MCF 10A (cell line): ENCODE results near the gene RASSF7. TPM values are rescaled to one million over a fixed set of nuclear protein-coding genes. Genes with fewer than 3 reads are reported as not detected.

ENCODE experiments used
- BruUV-seq: library from RNA; stranded (reverse); fragments of 400-500 nt; replicated peaks from 2 replicates; lab custom pipeline; 2021; lab: Mats Ljungman, UMichigan
- CTCF ChIA-PET: fragments of 300-600 bp; sonication (Branson Sonifier 250); formaldehyde crosslinking; extraction: SDS; loops from one replicate; lab custom pipeline; 2021; ENCODE audit warnings: antibody characterized with exemption, inconsistent platforms; lab: Yijun Ruan, JAX
- POLR2A ChIA-PET: fragments of 300-600, 350-650 bp; sonication (Branson Sonifier 250); formaldehyde crosslinking; extraction: SDS; loops from one replicate; lab custom pipeline; 2020; ENCODE audit warnings: antibody characterized with exemption, inconsistent platforms; lab: Yijun Ruan, JAX
- DNase-seq: peaks from one replicate; pipeline ENCODE4 v3.0.0-alpha.2; 2018; ENCODE audit not compliant: unreplicated experiment
- H3K27ac Mint-ChIP-seq: one replicate; pipeline ENCODE4 v1.8.0; 2022; ENCODE audit warnings: mild to moderate bottlenecking, low read depth, mixed read lengths; ENCODE audit not compliant: unreplicated experiment
- H3K27me3 Mint-ChIP-seq: one replicate; pipeline ENCODE4 v1.8.0; 2022; ENCODE audit warnings: mixed read lengths; ENCODE audit not compliant: insufficient read depth, unreplicated experiment
- H3K36me3 Mint-ChIP-seq: one replicate; pipeline ENCODE4 v1.8.0; 2022; ENCODE audit warnings: mild to moderate bottlenecking, moderate library complexity, mixed read lengths; ENCODE audit not compliant: insufficient read depth, unreplicated experiment
- H3K4me1 Mint-ChIP-seq: one replicate; pipeline ENCODE4 v1.8.0; 2022; ENCODE audit warnings: mixed read lengths; ENCODE audit not compliant: insufficient read depth, unreplicated experiment
- H3K4me3 Mint-ChIP-seq: one replicate; pipeline ENCODE4 v1.8.0; 2022; ENCODE audit warnings: mild to moderate bottlenecking, moderate library complexity, mixed read lengths; ENCODE audit not compliant: unreplicated experiment
- H3K9me3 Mint-ChIP-seq: one replicate; pipeline ENCODE4 v1.8.0; 2022; ENCODE audit warnings: mixed read lengths; ENCODE audit not compliant: unreplicated experiment
- intact Hi-C: fragments of 100-400 bp; cut with micrococcal nuclease; formaldehyde crosslinking; loops from 2 replicates; pipeline ENCODE4 v1.14.1; 2022
- total RNA-seq: library from RNA; stranded (reverse); gene quantifications from 2 replicates; pipeline ENCODE4 v1.2.3, GENCODE V29; 2022
- TF ChIP-seq, protein P1 (sequence below): fragments of 200-600 bp; IDR thresholded peaks from one replicate; pipeline ENCODE4 v1.8.0; 2022; ENCODE audit warnings: antibody characterized with exemption, mild to moderate bottlenecking; ENCODE audit not compliant: unreplicated experiment

The RASSF7 gene
- total RNA-seq, 1 experiment from 2014 or later: 13.3 TPM

GRCh38 chr11:581752-582151 lies 21.0 kb downstream of the RASSF7 start:
- DNase-seq: no peak
- TF ChIP-seq, protein P1, sequence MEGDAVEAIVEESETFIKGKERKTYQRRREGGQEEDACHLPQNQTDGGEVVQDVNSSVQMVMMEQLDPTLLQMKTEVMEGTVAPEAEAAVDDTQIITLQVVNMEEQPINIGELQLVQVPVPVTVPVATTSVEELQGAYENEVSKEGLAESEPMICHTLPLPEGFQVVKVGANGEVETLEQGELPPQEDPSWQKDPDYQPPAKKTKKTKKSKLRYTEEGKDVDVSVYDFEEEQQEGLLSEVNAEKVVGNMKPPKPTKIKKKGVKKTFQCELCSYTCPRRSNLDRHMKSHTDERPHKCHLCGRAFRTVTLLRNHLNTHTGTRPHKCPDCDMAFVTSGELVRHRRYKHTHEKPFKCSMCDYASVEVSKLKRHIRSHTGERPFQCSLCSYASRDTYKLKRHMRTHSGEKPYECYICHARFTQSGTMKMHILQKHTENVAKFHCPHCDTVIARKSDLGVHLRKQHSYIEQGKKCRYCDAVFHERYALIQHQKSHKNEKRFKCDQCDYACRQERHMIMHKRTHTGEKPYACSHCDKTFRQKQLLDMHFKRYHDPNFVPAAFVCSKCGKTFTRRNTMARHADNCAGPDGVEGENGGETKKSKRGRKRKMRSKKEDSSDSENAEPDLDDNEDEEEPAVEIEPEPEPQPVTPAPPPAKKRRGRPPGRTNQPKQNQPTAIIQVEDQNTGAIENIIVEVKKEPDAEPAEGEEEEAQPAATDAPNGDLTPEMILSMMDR: no peak
- H3K36me3 Mint-ChIP-seq: peaks cover 39% of the 10 kb centered on the region
- H3K27ac Mint-ChIP-seq: no peak overlapping the region
- no peak overlapping the region for H3K4me3 Mint-ChIP-seq
- intact Hi-C loops: no loop called here
- BruUV-seq: no TSS peak
- H3K4me1 Mint-ChIP-seq: peaks cover 23% of the 10 kb centered on the region
- no peaks in the 10 kb centered on the region for H3K9me3 Mint-ChIP-seq
- H3K27me3 Mint-ChIP-seq: no peaks in the 10 kb centered on the region
- CTCF ChIA-PET: interaction anchor here (0.5 to 0.7 kb wide), 3 partner anchors 20 to 860 kb away, joined by 3 read pairs; no protein-coding TSS in a partner anchor
- POLR2A ChIA-PET: interaction anchor here (1.3 kb wide), 1 partner anchor 13 kb away, joined by 4 read pairs; no protein-coding TSS in a partner anchor

DNA sequence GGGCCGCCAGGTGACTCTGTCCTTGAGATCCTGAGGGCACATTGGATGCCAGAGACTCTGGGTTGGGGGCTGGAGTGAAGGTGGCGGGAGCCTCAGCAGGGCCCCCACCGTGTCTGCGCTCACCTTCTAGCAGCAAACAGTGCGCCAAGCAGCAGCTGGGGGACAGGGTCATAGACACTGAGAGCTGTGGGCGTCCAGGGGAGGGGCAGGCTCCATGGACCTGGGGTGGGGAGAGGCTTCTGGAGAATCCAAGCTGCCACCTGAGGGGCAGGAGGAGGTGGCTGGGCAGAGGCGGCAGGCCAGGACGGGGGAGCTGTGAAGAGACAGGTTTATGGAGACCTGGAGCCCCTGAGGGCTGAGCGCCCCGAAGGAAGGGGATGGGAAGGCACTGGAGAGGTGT lies 23.5 kb downstream of the RASSF7 start:
- H3K9me3 Mint-ChIP-seq: no peaks in the 10 kb centered on the region
- DNase-seq: no peak
- H3K36me3 Mint-ChIP-seq: peaks cover 63% of the 10 kb centered on the region
- peaks cover 11% of the 10 kb centered on the region for H3K4me1 Mint-ChIP-seq
- no peak overlapping the region for H3K4me3 Mint-ChIP-seq
- intact Hi-C loops: no loop called here
- CTCF ChIA-PET: no interaction called here
- no peak overlapping the region for H3K27ac Mint-ChIP-seq
- BruUV-seq: no TSS peak
- TF ChIP-seq, protein P1: no peak
- H3K27me3 Mint-ChIP-seq: no peaks in the 10 kb centered on the region
- POLR2A ChIA-PET: interaction anchor here (1.2 kb wide), 1 partner anchor 8 kb away, joined by 3 read pairs; the partner anchor contains the start of gene PHRF1

- Mint-ChIP-seq H3K27ac (no peak overlapping the region), H3K36me3 (peaks cover 75% of the 10 kb centered on the region), H3K4me1 (no peaks in the 10 kb centered on the region), H3K4me3 (no peak overlapping the region), H3K27me3 (no peaks in the 10 kb centered on the region), H3K9me3 (no peaks in the 10 kb centered on the region)
- intact Hi-C loops: no loop called here
- BruUV-seq: no TSS peak
- DNase-seq: no peak
- TF ChIP-seq, protein P1: no peak
- POLR2A ChIA-PET: no interaction called here
- CTCF ChIA-PET: interaction anchor here (0.6 kb wide), 1 partner anchor 229 kb away, joined by 4 read pairs; no protein-coding TSS in a partner anchor
Observed at GRCh38 chr11:586376-587316, 25.9 kb downstream of the RASSF7 start.

DNA sequence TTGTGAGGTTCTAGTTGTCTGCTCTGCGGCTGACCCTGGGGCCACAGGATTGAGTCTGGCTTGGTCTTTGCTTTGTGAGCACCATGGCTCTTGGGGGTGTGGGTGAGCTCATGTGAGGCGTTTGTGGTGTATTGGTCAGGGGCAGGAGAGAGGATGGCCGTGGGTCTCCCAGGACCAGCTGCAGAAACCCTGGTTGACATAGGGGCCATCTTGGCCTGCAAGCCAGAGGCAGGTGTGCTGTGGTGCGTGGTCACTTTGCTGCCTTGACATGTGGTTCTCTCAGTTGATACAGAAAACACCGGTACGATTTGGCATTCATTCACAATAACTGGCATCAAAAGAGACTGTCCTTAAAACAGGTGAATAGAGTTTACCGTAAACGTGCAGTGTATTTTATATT lies 26.8 kb downstream of the RASSF7 start:
- no TSS peak for BruUV-seq
- H3K4me3 Mint-ChIP-seq: no peak overlapping the region
- ChIA-PET POLR2A (no interaction called here), CTCF (interaction anchor here (0.6 kb wide), 1 partner anchor 225 kb away, joined by 3 read pairs; no protein-coding TSS in a partner anchor)
- H3K9me3 Mint-ChIP-seq: no peaks in the 10 kb centered on the region
- no peaks in the 10 kb centered on the region for H3K27me3 Mint-ChIP-seq
- H3K4me1 Mint-ChIP-seq: no peaks in the 10 kb centered on the region
- DNase-seq: no peak
- H3K36me3 Mint-ChIP-seq: peaks cover 75% of the 10 kb centered on the region
- TF ChIP-seq, protein P1: no peak
- intact Hi-C loops: no loop called here
- H3K27ac Mint-ChIP-seq: no peak overlapping the region
